MM.1S (cell line): Measurements from ENCODE around the gene DDB1.

Source experiments
- EZH2 ChIP-seq: fragments of 300-600 bp; sonication (generic); optimal IDR thresholded peaks from 2 replicates; pipeline ENCODE3; 2017; ENCODE audit warnings: low read depth, mild to moderate bottlenecking, antibody characterized with exemption, low read length, mixed read lengths
- EZH2phosphoT487 ChIP-seq: fragments of 300-600 bp; sonication (generic); IDR thresholded peaks from 2 replicates; pipeline ENCODE4 v1.6.1; 2018; ENCODE audit warnings: antibody characterized with exemption, low read length
- TF ChIP-seq, protein P1 (sequence below): fragments of 300-600 bp; sonication (generic); IDR thresholded peaks from 2 replicates; pipeline ENCODE4 v1.5.1; 2016; ENCODE audit warnings: antibody characterized with exemption, low read length, mixed read lengths

DNA sequence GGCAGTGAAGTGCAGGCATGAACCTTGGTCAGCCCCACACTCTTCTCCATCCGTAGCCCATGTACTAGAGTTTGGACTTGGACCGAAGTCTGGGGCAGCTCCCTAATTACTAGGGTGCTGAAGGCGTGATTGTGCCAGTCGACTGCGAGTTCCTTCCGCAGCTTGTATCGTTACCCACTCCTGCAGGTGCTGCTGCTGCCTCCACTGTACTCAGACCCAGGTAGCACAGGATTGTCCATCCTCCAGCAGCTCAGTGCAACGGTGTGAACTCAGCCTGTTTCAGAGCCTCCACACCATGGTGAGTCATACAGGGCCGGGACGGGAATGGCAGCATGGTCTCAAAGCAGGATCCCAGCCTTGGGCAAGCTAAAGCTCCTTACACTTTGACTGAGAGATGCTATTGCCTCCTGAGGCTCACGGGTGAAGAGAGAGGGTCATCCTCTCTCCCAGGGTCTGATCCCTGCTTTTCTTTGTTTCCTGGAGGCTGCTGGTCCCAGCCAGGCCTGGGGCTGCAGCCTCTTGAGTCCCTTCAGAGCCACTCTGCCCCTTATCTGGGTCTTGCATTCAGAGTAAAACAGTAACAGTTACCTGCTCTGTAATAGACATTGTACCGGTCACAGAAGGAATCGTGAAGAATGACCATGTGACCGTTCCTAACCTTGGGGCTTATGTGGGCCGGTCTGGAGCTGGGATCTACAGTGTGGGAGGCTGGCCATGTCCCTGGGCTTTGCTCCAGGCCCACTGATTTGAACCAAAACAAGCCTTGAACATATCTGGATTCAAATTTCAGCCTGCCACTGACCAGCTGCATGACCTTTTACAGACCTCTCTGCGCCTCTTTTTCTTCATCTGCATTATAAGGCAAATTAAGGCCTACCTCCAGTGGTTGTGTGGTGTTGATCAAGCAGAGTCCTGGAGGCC is 1.8 kb upstream of the DDB1 start:
- no peak for TF ChIP-seq EZH2
- TF ChIP-seq, protein P1, sequence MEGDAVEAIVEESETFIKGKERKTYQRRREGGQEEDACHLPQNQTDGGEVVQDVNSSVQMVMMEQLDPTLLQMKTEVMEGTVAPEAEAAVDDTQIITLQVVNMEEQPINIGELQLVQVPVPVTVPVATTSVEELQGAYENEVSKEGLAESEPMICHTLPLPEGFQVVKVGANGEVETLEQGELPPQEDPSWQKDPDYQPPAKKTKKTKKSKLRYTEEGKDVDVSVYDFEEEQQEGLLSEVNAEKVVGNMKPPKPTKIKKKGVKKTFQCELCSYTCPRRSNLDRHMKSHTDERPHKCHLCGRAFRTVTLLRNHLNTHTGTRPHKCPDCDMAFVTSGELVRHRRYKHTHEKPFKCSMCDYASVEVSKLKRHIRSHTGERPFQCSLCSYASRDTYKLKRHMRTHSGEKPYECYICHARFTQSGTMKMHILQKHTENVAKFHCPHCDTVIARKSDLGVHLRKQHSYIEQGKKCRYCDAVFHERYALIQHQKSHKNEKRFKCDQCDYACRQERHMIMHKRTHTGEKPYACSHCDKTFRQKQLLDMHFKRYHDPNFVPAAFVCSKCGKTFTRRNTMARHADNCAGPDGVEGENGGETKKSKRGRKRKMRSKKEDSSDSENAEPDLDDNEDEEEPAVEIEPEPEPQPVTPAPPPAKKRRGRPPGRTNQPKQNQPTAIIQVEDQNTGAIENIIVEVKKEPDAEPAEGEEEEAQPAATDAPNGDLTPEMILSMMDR = no peak
- TF ChIP-seq EZH2phosphoT487 = no peak
